HepG2 (cell line): ENCODE measurements around the gene IGFLR1.

Source experiments
- MTA1 ChIP-seq: sonication (generic); formaldehyde crosslinking; IDR thresholded peaks from 2 replicates; pipeline ENCODE4 v1.4.0; 2020; ENCODE audit warnings: missing genetic modification reagents, mild to moderate bottlenecking, borderline replicate concordance
- POLR2AphosphoS5 ChIP-seq: IDR thresholded peaks from 2 replicates; pipeline ENCODE4 v1.6.1; 2012; ENCODE audit warnings: low read depth, low read length

DNA sequence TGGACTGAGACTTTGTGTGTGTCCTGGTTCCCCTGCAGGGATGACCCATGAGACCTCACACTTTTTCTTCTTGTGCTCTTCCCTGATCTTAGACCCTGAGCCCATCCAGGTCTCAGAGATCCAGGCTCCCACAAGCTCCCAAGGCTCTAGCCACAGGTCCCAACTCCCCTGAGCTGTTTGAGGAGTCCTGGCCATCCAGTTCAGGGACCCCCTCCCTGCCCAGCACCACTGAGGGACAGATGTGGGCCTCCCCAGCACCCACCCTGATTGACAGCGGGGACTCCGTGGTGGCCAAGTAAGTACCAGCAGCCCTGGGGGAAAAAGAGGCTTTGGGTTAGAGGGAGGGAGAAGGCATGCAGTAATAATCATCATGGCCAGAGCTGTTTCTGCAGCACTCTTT, 17.4 kb upstream of the IGFLR1 start:
- TF ChIP-seq POLR2AphosphoS5 (no peak), MTA1 (CRISPR knock-in tag) (no peak)
